HG03025 (cell line): ENCODE data around the gene RAPGEF6.

Source experiments
- ATAC-seq: cut with Tn5 transposase; IDR thresholded peaks from one replicate; pipeline ENCODE4 v1.9.1; 2021; ENCODE audit warnings: mild to moderate bottlenecking, moderate library complexity; ENCODE audit not compliant: unreplicated experiment, low FRiP score

Gene RAPGEF6

DNA sequence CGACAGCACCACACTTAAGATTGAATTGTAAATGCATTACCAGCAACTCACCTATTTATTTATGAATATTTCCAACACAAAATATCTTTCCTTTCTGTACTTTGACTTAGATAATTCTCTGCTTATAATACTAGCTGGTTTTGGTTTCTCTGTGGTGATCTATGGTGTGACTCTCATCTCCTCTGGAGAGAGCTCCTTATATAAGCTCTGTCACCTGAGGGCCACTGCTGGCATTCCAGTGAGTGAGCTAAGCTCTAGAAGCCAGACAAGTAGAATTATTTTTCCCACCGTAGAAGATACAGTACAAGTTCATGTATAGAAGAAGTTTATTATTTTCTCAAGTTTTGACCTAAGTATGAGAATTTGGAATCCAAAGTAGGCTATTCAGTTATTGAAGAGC lies 259.7 kb downstream of the RAPGEF6 start:
- no peak for ATAC-seq
